Measurements from ENCODE around the gene PPM1H. TPM values are rescaled to one million over a fixed set of nuclear protein-coding genes. Genes with fewer than 3 reads are reported as not detected.
A peak's percentile ranks its signal among the peaks of the same experiment; 100 is the strongest.

PPM1H gene
- total RNA-seq, 1 donor from 2014 or later = not detected

- intact Hi-C loops (cut with micrococcal nuclease) = no loop called here
- Mint-ChIP-seq H3K27ac (no peak overlapping the region), H3K36me3 (ENCODE audit: low read depth) (peaks cover 2% of the 10 kb centered on the region), H3K4me1 (ENCODE audit: low read depth) (peaks cover 7% of the 10 kb centered on the region), H3K4me3 (no peak overlapping the region), H3K27me3 (ENCODE audit: insufficient read depth) (peaks cover 37% of the 10 kb centered on the region), H3K9me3 (no peaks in the 10 kb centered on the region)
- DNase-seq (ENCODE audit: low spot score) = no peak
These were observed 278.2 kb downstream of the PPM1H start for GRCh38 chr12:62656591-62657362.

- peaks cover 37% of the 10 kb centered on the region for H3K27me3 Mint-ChIP-seq (ENCODE audit: insufficient read depth)
- H3K9me3 Mint-ChIP-seq = no peaks in the 10 kb centered on the region
- H3K36me3 Mint-ChIP-seq (ENCODE audit: low read depth) = peaks cover 2% of the 10 kb centered on the region
- H3K4me3 Mint-ChIP-seq = no peak overlapping the region
- no peak for DNase-seq (ENCODE audit: low spot score)
- H3K27ac Mint-ChIP-seq = no peak overlapping the region
- intact Hi-C loops (cut with micrococcal nuclease) = no loop called here
- H3K4me1 Mint-ChIP-seq (ENCODE audit: low read depth) = peaks cover 7% of the 10 kb centered on the region
These were observed 279.2 kb downstream of the PPM1H start for GRCh38 chr12:62655666-62656151.

DNA sequence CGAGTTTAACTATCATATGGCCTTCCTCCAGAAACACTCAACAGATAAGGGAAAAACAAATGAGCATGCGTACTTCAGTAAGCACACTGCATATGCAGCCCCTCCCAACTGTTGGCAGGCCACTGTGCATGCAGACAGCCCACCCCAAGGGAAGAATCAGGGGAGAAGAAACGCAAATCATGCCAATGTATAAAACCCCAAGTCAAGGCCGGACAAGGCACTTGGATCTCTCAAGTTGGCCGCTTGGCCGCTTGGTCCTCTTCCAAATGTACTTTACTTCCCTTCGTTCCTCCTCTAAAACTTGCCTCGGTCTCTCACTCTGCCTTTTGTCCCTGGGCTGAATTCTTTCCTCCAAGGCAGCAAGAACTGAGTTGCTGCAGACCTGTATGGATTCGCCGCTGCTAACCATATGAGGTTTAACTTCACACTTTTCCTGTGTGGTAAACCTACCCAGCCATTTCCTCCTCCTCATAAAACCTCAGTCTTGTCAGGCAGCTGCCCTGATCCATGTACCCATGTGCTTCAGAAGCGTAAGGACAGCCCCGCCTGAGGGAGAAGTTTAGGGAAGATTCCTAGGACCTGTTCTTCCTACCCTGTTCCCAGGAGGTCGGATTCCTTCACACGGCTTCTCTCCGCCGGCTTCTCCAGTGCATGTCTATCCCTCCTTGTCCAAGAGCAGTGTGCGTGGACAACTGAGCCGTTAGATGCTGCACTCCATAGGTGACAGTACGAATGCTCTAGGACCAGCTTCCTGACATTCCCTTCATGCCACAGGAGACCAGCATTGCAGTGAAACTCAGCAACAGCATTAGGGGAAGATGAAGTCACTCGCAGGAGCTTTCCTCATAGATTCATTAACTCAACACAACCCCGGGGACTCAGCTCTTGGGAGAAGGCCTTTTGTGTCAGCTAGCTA, 280.4 kb downstream of the PPM1H start:
- DNase-seq (ENCODE audit: low spot score) = no peak
- peaks cover 30% of the 10 kb centered on the region for H3K27me3 Mint-ChIP-seq (ENCODE audit: insufficient read depth)
- H3K4me1 Mint-ChIP-seq (ENCODE audit: low read depth) = peaks cover 7% of the 10 kb centered on the region
- H3K36me3 Mint-ChIP-seq (ENCODE audit: low read depth) = peaks cover 3% of the 10 kb centered on the region
- H3K4me3 Mint-ChIP-seq = no peak overlapping the region
- intact Hi-C loops (cut with micrococcal nuclease) = no loop called here
- H3K9me3 Mint-ChIP-seq = no peaks in the 10 kb centered on the region
- H3K27ac Mint-ChIP-seq = no peak overlapping the region

GRCh38 chr12:62653740-62654139, 281.2 kb downstream of the PPM1H start:
- H3K27ac Mint-ChIP-seq = no peak overlapping the region
- peaks cover 3% of the 10 kb centered on the region for H3K36me3 Mint-ChIP-seq (ENCODE audit: low read depth)
- DNase-seq (ENCODE audit: low spot score) = no peak
- intact Hi-C loops (cut with micrococcal nuclease) = no loop called here
- H3K4me3 Mint-ChIP-seq = no peak overlapping the region
- H3K4me1 Mint-ChIP-seq (ENCODE audit: low read depth) = peaks cover 7% of the 10 kb centered on the region
- H3K27me3 Mint-ChIP-seq (ENCODE audit: insufficient read depth) = peaks cover 30% of the 10 kb centered on the region
- no peaks in the 10 kb centered on the region for H3K9me3 Mint-ChIP-seq

GRCh38 chr12:62653304-62653703, 281.6 kb downstream of the PPM1H start:
- no peak overlapping the region for H3K4me3 Mint-ChIP-seq
- no peaks in the 10 kb centered on the region for H3K9me3 Mint-ChIP-seq
- H3K4me1 Mint-ChIP-seq (ENCODE audit: low read depth) = peaks cover 7% of the 10 kb centered on the region
- intact Hi-C loops (cut with micrococcal nuclease) = no loop called here
- peaks cover 2% of the 10 kb centered on the region for H3K36me3 Mint-ChIP-seq (ENCODE audit: low read depth)
- H3K27me3 Mint-ChIP-seq (ENCODE audit: insufficient read depth) = peaks cover 32% of the 10 kb centered on the region
- no peak overlapping the region for H3K27ac Mint-ChIP-seq
- no peak for DNase-seq (ENCODE audit: low spot score)

DNA sequence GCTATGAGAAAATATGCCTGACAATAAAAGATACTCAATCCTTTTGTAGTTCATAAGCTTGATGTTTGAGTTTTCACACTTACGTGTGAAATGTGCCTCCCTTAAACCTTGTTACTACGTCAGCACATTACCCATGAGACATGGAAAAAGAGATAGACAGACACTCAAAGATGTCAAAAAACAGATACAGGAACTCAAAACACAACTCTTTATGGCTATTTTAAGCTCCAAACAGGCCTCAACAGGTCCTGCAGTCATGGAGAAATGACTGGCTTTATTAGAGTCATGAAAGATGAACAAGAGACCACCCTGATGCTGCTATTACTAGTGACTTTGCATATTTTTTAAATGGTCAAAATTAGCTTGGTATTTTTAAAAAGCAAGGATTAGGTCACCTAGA, 283.8 kb downstream of the PPM1H start:
- peaks cover 1% of the 10 kb centered on the region for H3K36me3 Mint-ChIP-seq (ENCODE audit: low read depth)
- no peak overlapping the region for H3K4me3 Mint-ChIP-seq
- DNase-seq (ENCODE audit: low spot score) = no peak
- intact Hi-C loops (cut with micrococcal nuclease) = no loop called here
- peaks cover 14% of the 10 kb centered on the region for H3K4me1 Mint-ChIP-seq (ENCODE audit: low read depth)
- peaks cover 30% of the 10 kb centered on the region for H3K27me3 Mint-ChIP-seq (ENCODE audit: insufficient read depth)
- no peak overlapping the region for H3K27ac Mint-ChIP-seq
- no peaks in the 10 kb centered on the region for H3K9me3 Mint-ChIP-seq

- intact Hi-C loops (cut with micrococcal nuclease) = no loop called here
- DNase-seq (ENCODE audit: low spot score) = no peak
- H3K27ac Mint-ChIP-seq = no peak overlapping the region
These were observed 285.4 kb downstream of the PPM1H start for GRCh38 chr12:62649412-62650138.

GRCh38 chr12:62647586-62647985, 287.4 kb downstream of the PPM1H start:
- H3K4me3 Mint-ChIP-seq = no peak overlapping the region
- H3K9me3 Mint-ChIP-seq = no peaks in the 10 kb centered on the region
- peaks cover 14% of the 10 kb centered on the region for H3K27me3 Mint-ChIP-seq (ENCODE audit: insufficient read depth)
- peaks cover 1% of the 10 kb centered on the region for H3K36me3 Mint-ChIP-seq (ENCODE audit: low read depth)
- no peak overlapping the region for H3K27ac Mint-ChIP-seq
- H3K4me1 Mint-ChIP-seq (ENCODE audit: low read depth) = peaks cover 6% of the 10 kb centered on the region
- intact Hi-C loops (cut with micrococcal nuclease) = no loop called here
- no peak for DNase-seq (ENCODE audit: low spot score)

More at GRCh38 chr12:62649412-62650138, 285.4 kb downstream of the PPM1H start:
- Mint-ChIP-seq H3K4me1 (ENCODE audit: low read depth) (peaks cover 10% of the 10 kb centered on the region), H3K9me3 (no peaks in the 10 kb centered on the region), H3K4me3 (no peak overlapping the region), H3K27me3 (ENCODE audit: insufficient read depth) (peaks cover 19% of the 10 kb centered on the region), H3K36me3 (ENCODE audit: low read depth) (peaks cover 1% of the 10 kb centered on the region)

- intact Hi-C loops (cut with micrococcal nuclease) = no loop called here
- H3K27me3 Mint-ChIP-seq (ENCODE audit: insufficient read depth) = peaks cover 12% of the 10 kb centered on the region
- DNase-seq (ENCODE audit: low spot score) = no peak
- H3K9me3 Mint-ChIP-seq = no peaks in the 10 kb centered on the region
- peaks cover 9% of the 10 kb centered on the region for H3K4me1 Mint-ChIP-seq (ENCODE audit: low read depth)
- no peak overlapping the region for H3K27ac Mint-ChIP-seq
- no peak overlapping the region for H3K4me3 Mint-ChIP-seq
- H3K36me3 Mint-ChIP-seq (ENCODE audit: low read depth) = peaks cover 1% of the 10 kb centered on the region
These were observed 288.4 kb downstream of the PPM1H start for GRCh38 chr12:62646566-62646965.

DNA sequence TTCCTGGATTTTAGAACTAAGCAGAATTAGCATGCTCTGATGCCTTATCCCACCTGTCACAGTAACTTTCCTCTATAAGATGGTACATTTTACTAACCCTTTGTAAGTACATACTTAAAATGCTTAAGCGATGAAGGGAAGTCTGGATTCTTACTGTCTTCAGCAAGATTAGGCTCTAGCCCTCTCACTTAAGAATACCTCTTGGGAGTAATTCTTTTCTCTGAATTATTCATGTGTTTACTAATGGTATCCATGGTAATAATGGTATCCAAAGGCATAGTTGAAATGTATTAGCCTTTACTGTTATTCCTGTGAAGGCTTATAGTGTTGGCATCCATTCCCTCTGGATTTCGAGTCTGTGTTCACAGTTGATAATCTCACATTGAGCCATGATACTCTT, 291.5 kb downstream of the PPM1H start:
- H3K9me3 Mint-ChIP-seq = no peaks in the 10 kb centered on the region
- no peak overlapping the region for H3K4me3 Mint-ChIP-seq
- peaks cover 23% of the 10 kb centered on the region for H3K4me1 Mint-ChIP-seq (ENCODE audit: low read depth)
- H3K27me3 Mint-ChIP-seq (ENCODE audit: insufficient read depth) = peaks cover 14% of the 10 kb centered on the region
- intact Hi-C loops (cut with micrococcal nuclease) = loop anchor here (5.0 kb wide), 1 partner anchor 114 kb away; no protein-coding TSS in a partner anchor
- H3K36me3 Mint-ChIP-seq (ENCODE audit: low read depth) = no peaks in the 10 kb centered on the region
- no peak for DNase-seq (ENCODE audit: low spot score)
- no peak overlapping the region for H3K27ac Mint-ChIP-seq

DNA sequence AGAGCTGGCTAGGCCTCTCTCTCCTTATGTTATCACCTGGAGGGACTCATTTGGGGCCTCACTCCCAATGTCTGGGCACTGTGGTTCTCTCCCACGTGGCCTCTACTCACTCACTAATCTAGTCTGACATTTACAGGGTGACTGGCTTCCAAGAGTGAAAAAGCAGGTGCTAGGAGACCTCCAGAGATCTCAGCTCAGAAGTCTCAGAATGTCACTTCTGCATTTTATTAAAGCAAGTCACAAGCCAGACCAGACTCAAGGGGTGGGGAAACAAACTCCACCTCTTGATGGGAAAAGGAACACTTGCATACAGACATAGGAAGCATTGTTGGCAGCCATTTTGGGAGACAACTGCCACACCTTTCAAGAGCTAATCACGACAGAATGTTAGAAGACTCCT, 292.5 kb downstream of the PPM1H start:
- DNase-seq (ENCODE audit: low spot score) = no peak
- Mint-ChIP-seq H3K27ac (no peak overlapping the region), H3K27me3 (ENCODE audit: insufficient read depth) (peaks cover 9% of the 10 kb centered on the region), H3K4me3 (no peak overlapping the region), H3K36me3 (ENCODE audit: low read depth) (no peaks in the 10 kb centered on the region), H3K4me1 (ENCODE audit: low read depth) (peaks cover 20% of the 10 kb centered on the region), H3K9me3 (no peaks in the 10 kb centered on the region)
- intact Hi-C loops (cut with micrococcal nuclease) = loop anchor here (5.0 kb wide), 1 partner anchor 115 kb away; no protein-coding TSS in a partner anchor

DNA sequence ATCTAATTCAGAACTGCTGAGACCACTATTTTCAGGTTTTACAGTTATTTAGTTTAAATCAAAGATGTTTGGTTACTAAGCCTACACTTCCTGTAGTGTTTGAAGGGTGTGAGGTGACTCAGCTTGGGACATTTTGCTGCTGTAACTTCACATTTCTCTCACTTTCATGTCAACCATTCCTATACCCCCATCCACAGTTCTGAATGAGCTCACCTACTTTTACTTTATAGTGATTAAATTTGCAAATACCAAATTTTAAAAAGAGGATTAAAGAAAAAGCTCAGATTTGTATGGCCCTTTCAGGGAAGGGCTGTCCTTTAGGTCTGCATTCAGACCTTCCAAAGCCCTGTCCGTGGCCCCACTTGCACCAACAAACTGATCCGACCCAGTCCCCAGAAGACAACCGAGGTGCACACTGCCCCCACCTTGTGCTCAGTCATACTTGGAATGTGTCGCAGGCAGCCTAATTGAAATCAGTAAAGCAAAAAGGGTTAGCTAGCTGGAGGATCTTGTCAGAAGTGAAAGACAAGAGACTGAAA, 294.0 kb downstream of the PPM1H start:
- Mint-ChIP-seq H3K27me3 (ENCODE audit: insufficient read depth) (peaks cover 18% of the 10 kb centered on the region), H3K4me3 (no peak overlapping the region), H3K4me1 (ENCODE audit: low read depth) (peaks cover 17% of the 10 kb centered on the region), H3K9me3 (no peaks in the 10 kb centered on the region), H3K36me3 (ENCODE audit: low read depth) (no peaks in the 10 kb centered on the region), H3K27ac (peak overlapping the region; percentile 54)
- DNase-seq (ENCODE audit: low spot score) = no peak
- intact Hi-C loops (cut with micrococcal nuclease) = loop anchor here (1.0 to 5.0 kb wide), 4 partner anchors 9 to 380 kb away; partner anchors contain the start of gene USP15
